OCI-LY7 (cell line): Measurements from ENCODE around the gene TDRD12. TPM values are rescaled to one million over a fixed set of nuclear protein-coding genes. Genes with fewer than 3 reads are reported as not detected.
"Not testable (repeated sequence)": the region's sequence is repeated elsewhere in the genome, so short reads cannot be mapped to it uniquely, and the experiment has no call there.

Experiments used
- BruUV-seq: library from RNA; stranded (reverse); fragments of 400-500 nt; replicated peaks from 2 replicates; lab custom pipeline; 2021; lab: Mats Ljungman, UMichigan
- CTCF ChIA-PET: fragments of 300-600 bp; sonication (Branson Sonifier 250); formaldehyde crosslinking; loops from one replicate; lab custom pipeline; 2022; ENCODE audit warnings: antibody characterized with exemption; ENCODE audit not compliant: unreplicated experiment; lab: Charles Lee
- POLR2A ChIA-PET: fragments of 300-600 bp; sonication (Branson Sonifier 250); formaldehyde crosslinking; loops from one replicate; lab custom pipeline; 2022; ENCODE audit warnings: antibody characterized with exemption; lab: Charles Lee
- DNase-seq: peaks from one replicate; pipeline ENCODE4 v3.0.0-alpha.2; 2015; ENCODE audit warnings: low spot score
- H2AFZ ChIP-seq: fragments of 200-600 bp; sonication (generic), shearing (Covaris generic); 2 replicates; pipeline ENCODE4 v1.6.1; 2014; ENCODE audit warnings: mild to moderate bottlenecking, antibody characterized with exemption, low read length, moderate library complexity
- H3K27ac ChIP-seq: fragments of 200-600 bp; sonication (generic); 2 replicates; pipeline ENCODE4 v1.5.1; 2014; ENCODE audit warnings: mixed run types, low read depth, mild to moderate bottlenecking, moderate library complexity, low read length, inconsistent platforms; ENCODE audit not compliant: poor library complexity, severe bottlenecking
- H3K36me3 ChIP-seq: fragments of 200-600 bp; sonication (generic); 2 replicates; pipeline ENCODE4 v1.6.1; 2014; ENCODE audit warnings: mild to moderate bottlenecking, antibody characterized with exemption, low read length, moderate library complexity, mixed read lengths; ENCODE audit not compliant: insufficient read depth
- H3K4me1 ChIP-seq: fragments of 200-600 bp; sonication (generic); 2 replicates; pipeline ENCODE4 v1.5.1; 2014; ENCODE audit warnings: mild to moderate bottlenecking, low read length; ENCODE audit not compliant: insufficient read depth, poor library complexity, severe bottlenecking
- H3K4me2 ChIP-seq: fragments of 200-600 bp; sonication (generic); 2 replicates; pipeline ENCODE4 v1.6.1; 2014; ENCODE audit warnings: mild to moderate bottlenecking, low read length
- H3K4me3 ChIP-seq: fragments of 200-600 bp; sonication (generic); 2 replicates; pipeline ENCODE4 v1.5.1; 2014; ENCODE audit warnings: mild to moderate bottlenecking, low read depth, low read length; ENCODE audit not compliant: poor library complexity, severe bottlenecking
- H3K79me2 ChIP-seq: fragments of 200-600 bp; sonication (generic); 2 replicates; pipeline ENCODE4 v1.6.1; 2016; ENCODE audit warnings: low read depth, mild to moderate bottlenecking, low read length, moderate library complexity, mixed read lengths; ENCODE audit not compliant: insufficient read depth
- H3K9me2 ChIP-seq: fragments of 200-600 bp; sonication (generic); 2 replicates; pipeline ENCODE4 v1.6.1; 2016; ENCODE audit warnings: mild to moderate bottlenecking, low read length, mixed read lengths; ENCODE audit not compliant: insufficient read depth
- H3K9me3 ChIP-seq: fragments of 200-600 bp; sonication (generic); 2 replicates; pipeline ENCODE4 v1.6.1; 2014; ENCODE audit warnings: mild to moderate bottlenecking, mixed run types, low read length, mixed read lengths
- H4K20me1 ChIP-seq: fragments of 200-600 bp; sonication (generic); 2 replicates; pipeline ENCODE4 v1.6.1; 2014; ENCODE audit warnings: mild to moderate bottlenecking, antibody characterized with exemption, low read length, moderate library complexity, mixed read lengths; ENCODE audit not compliant: insufficient read depth
- CTCF ChIP-seq: fragments of 200-600 bp; sonication (generic); conservative IDR thresholded peaks from 2 replicates; pipeline ENCODE4 v1.5.1; 2014; ENCODE audit warnings: mild to moderate bottlenecking, antibody characterized with exemption, low read length, moderate library complexity, mixed read lengths
- EZH2phosphoT487 ChIP-seq: fragments of 200-600 bp; sonication (generic); IDR thresholded peaks from 2 replicates; pipeline ENCODE4 v1.6.1; 2018; ENCODE audit warnings: low read depth, borderline replicate concordance, mild to moderate bottlenecking, mixed run types, antibody characterized with exemption, low read length, moderate library complexity, mixed read lengths
- intact Hi-C: fragments of 100-400 bp; cut with micrococcal nuclease; formaldehyde crosslinking; loops from one replicate; pipeline ENCODE4 v1.10.0; 2022; ENCODE audit not compliant: unreplicated experiment
- total RNA-seq, 2 experiments: library from RNA; depleted of rRNA in 1 of 2; stranded (reverse); fragments of >200 nt in 1 of 2; shearing (Covaris generic) in 1 of 2; gene quantifications; 2 replicates each; pipeline ENCODE4 v1.2.3, GENCODE V29; 2014 to 2022

Gene TDRD12
- total RNA-seq, 2 experiments from 2014 or later, result not detected

GRCh38 chr19:32843716-32844245 is 124.2 kb downstream of the TDRD12 start:
- intact Hi-C loops, result no loop called here
- POLR2A ChIA-PET, result no interaction called here

GRCh38 chr19:32848035-32848434 is 128.5 kb downstream of the TDRD12 start:
- BruUV-seq, CTCF ChIA-PET, H3K9me2 ChIP-seq, H3K4me3 ChIP-seq, H2AFZ ChIP-seq, H4K20me1 ChIP-seq, H3K79me2 ChIP-seq, H3K4me2 ChIP-seq, H3K9me3 ChIP-seq, POLR2A ChIA-PET, intact Hi-C loops, H3K4me1 ChIP-seq, DNase-seq, H3K36me3 ChIP-seq, H3K27ac ChIP-seq: not testable (repeated sequence)

More at GRCh38 chr19:32843716-32844245, 124.2 kb downstream of the TDRD12 start:
- H3K79me2 ChIP-seq, result no peaks in the 10 kb centered on the region
- no peaks in the 10 kb centered on the region for H3K9me3 ChIP-seq
- H3K4me3 ChIP-seq, result no peak overlapping the region
- no peak for DNase-seq
- no peak overlapping the region for H3K4me2 ChIP-seq
- H3K9me2 ChIP-seq, result no peaks in the 10 kb centered on the region
- H3K27ac ChIP-seq, result no peak overlapping the region
- H3K4me1 ChIP-seq, result no peaks in the 10 kb centered on the region
- no peaks in the 10 kb centered on the region for H4K20me1 ChIP-seq
- no TSS peak for BruUV-seq
- CTCF ChIA-PET, result no interaction called here
- TF ChIP-seq CTCF (no peak), EZH2phosphoT487 (no peak)
- no peak overlapping the region for H2AFZ ChIP-seq
- H3K36me3 ChIP-seq, result no peaks in the 10 kb centered on the region

GRCh38 chr19:32852216-32852615 is 132.6 kb downstream of the TDRD12 start:
- Histone ChIP-seq H3K27ac (no peak overlapping the region), H3K79me2 (no peaks in the 10 kb centered on the region), H4K20me1 (no peaks in the 10 kb centered on the region), H3K9me3 (no peaks in the 10 kb centered on the region), H3K4me2 (no peak overlapping the region), H2AFZ (no peak overlapping the region), H3K9me2 (no peaks in the 10 kb centered on the region), H3K36me3 (no peaks in the 10 kb centered on the region), H3K4me1 (no peaks in the 10 kb centered on the region), H3K4me3 (no peak overlapping the region)
- BruUV-seq, result no TSS peak
- intact Hi-C loops, result no loop called here
- no peak for TF ChIP-seq CTCF
- no peak for TF ChIP-seq EZH2phosphoT487
- POLR2A ChIA-PET, result no interaction called here
- DNase-seq, result no peak
- CTCF ChIA-PET, result no interaction called here

GRCh38 chr19:32856818-32857217 is 137.3 kb downstream of the TDRD12 start:
- POLR2A ChIA-PET, H2AFZ ChIP-seq, CTCF ChIA-PET, H4K20me1 ChIP-seq, DNase-seq, H3K4me1 ChIP-seq, H3K9me2 ChIP-seq, H3K4me2 ChIP-seq, intact Hi-C loops, BruUV-seq, H3K9me3 ChIP-seq, H3K79me2 ChIP-seq, H3K27ac ChIP-seq, H3K36me3 ChIP-seq, H3K4me3 ChIP-seq: not testable (repeated sequence)
